ENCODE data around the gene BARHL2. TPM values are rescaled to one million over a fixed set of nuclear protein-coding genes. Genes with fewer than 3 reads are reported as not detected.

BARHL2 gene
- total RNA-seq (not detected in 2 replicates), polyA plus RNA-seq (not detected in 2 replicates), polyA minus RNA-seq (not detected in 2 replicates), Bru-seq, nascent RNA (not detected), BruChase-seq, experiment 1, labeled RNA remaining after a 6-hour chase (not detected), BruChase-seq, experiment 2, labeled RNA remaining after a 2-hour chase (not detected)
- polyA plus RNA-seq (2011; cell fraction: cytosol; rRNA removed) = not detected in 2 replicates
- not detected in 2 replicates for polyA plus RNA-seq (2011; cell fraction: nucleus; rRNA removed)
- polyA plus RNA-seq (2012) = not detected in 2 replicates
- not detected for polyA minus RNA-seq (2011; cell fraction: cytosol; rRNA and poly(A)+ RNA removed)
- polyA minus RNA-seq (2011; cell fraction: nucleus; rRNA and poly(A)+ RNA removed) = not detected in 2 replicates
- long read RNA-seq = 0 reads

- H3K4me3 ChIP-seq (replicated peaks in 1 of 3; ENCODE audit: insufficient read depth in 1 of 3, low read depth in 1 of 3, low read length in 3 of 3) = peak within 1 kb of the TSS in 2 of 3 experiments; percentile 33 to 35
These were observed at the start of gene BARHL2 for GRCh38 chr1:90716552-90717355. TSS of gene BARHL2 (minus strand) at chr1:90717302. CDS start at chr1:90717195, 107 bp downstream.

DNA sequence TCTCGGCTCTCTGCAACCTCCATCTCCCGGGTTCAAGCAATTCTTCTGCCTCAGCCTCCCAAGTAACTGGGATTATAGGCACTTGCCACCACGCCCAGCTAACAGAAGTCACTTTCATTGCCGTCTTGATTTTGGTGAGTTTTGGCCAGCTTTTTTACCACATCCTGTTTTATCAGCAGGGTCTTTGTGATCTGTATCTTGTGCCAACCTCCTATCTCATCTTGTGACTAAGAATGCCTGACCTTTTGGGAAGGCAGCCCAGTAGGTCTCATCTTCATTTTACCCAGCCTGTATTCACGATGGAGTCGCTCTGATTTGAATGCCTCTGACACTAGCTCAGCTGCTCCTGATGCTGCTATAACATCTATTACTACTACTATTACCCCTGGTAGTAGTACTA lies 46.8 kb upstream of the BARHL2 start:
- Histone ChIP-seq H3K27me3 (ENCODE audit: control insufficient read depth in 2 of 2, insufficient read depth in 2 of 2, low read length in 2 of 2) (no peaks in the 10 kb centered on the region), H3K27ac (ENCODE audit: insufficient read depth, low read depth, low read length) (no peak overlapping the region), H3K9me1 (replicated peaks; ENCODE audit: control insufficient read depth, extremely low read depth, insufficient read depth, low read length) (no peaks in the 10 kb centered on the region), H3K9me3 (replicated peaks; ENCODE audit: control insufficient read depth, insufficient read depth, low read length) (no peaks in the 10 kb centered on the region), H3K4me2 (ENCODE audit: insufficient read depth, low read length) (no peak overlapping the region), H3K79me2 (ENCODE audit: control insufficient read depth, insufficient read depth, low read length) (no peaks in the 10 kb centered on the region), H3K36me3 (ENCODE audit: control insufficient read depth in 2 of 2, extremely low read depth in 1 of 2, insufficient read depth in 2 of 2, low read length in 2 of 2) (no peaks in the 10 kb centered on the region), H4K20me1 (replicated peaks; ENCODE audit: control insufficient read depth, extremely low read depth, insufficient read depth, low read length) (no peaks in the 10 kb centered on the region), H3K9ac (replicated peaks; ENCODE audit: extremely low read depth, insufficient read depth, low read length) (no peak overlapping the region), H3K4me3 (replicated peaks in 1 of 3; ENCODE audit: insufficient read depth in 1 of 3, low read depth in 1 of 3, low read length in 3 of 3) (no peak overlapping the region), H2AFZ (ENCODE audit: low read depth, low read length) (no peak overlapping the region), H3K4me1 (ENCODE audit: control insufficient read depth, extremely low read depth, insufficient read depth, low read length) (no peaks in the 10 kb centered on the region)
- intact Hi-C loops (cut with micrococcal nuclease) (no loop called here), dilution Hi-C loops (cut with MboI; ENCODE audit: extremely low pct_ligation_motif_present, low sequenced_read_pairs) (no loop called here)
- ChIA-PET CTCF (no interaction called here), POLR2A (no interaction called here)
- TF ChIP-seq, protein P1, sequence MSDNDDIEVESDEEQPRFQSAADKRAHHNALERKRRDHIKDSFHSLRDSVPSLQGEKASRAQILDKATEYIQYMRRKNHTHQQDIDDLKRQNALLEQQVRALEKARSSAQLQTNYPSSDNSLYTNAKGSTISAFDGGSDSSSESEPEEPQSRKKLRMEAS (IDR thresholded peaks at IDR 0.05; ENCODE audit: insufficient read depth, insufficient read length) = no peak
- TF ChIP-seq FOS (IDR thresholded peaks at IDR 0.05; ENCODE audit: borderline replicate concordance, insufficient read depth, low read length) (no peak), GATA2 (IDR thresholded peaks at IDR 0.05; ENCODE audit: insufficient read depth, insufficient read length, low read depth, low read length) (no peak), MYC (IDR thresholded peaks at IDR 0.05; ENCODE audit: low read depth, low read length) (no peak), POLR2A (IDR thresholded peaks at IDR 0.05; ENCODE audit: low read depth, low read length) (no peak), CTCF (IDR thresholded peaks at IDR 0.05; ENCODE audit: extremely low read depth in 1 of 2, insufficient read depth in 1 of 2, low read depth in 1 of 2, low read length in 2 of 2) (no peak), JUN (IDR thresholded peaks at IDR 0.05; ENCODE audit: borderline replicate concordance, insufficient read depth, insufficient read length, low read depth) (no peak), EZH2 (IDR thresholded peaks at IDR 0.05; ENCODE audit: borderline replicate concordance, low read depth, low read length, severe bottlenecking) (no peak), POLR2AphosphoS5 (IDR thresholded peaks at IDR 0.05; ENCODE audit: insufficient read depth, low read depth, low read length) (no peak)
- FAIRE-seq = no peak
- DNase-seq (ENCODE audit: low read depth, low spot score) = no peak
- BruUV-seq (replicated peaks) = no TSS peak

More at GRCh38 chr1:90716552-90717355, at the start of gene BARHL2:
- ChIA-PET POLR2A (interaction anchor here (0.6 kb wide), 1 partner anchor 251 kb away, joined by 3 read pairs; no protein-coding TSS in a partner anchor), CTCF (interaction anchor here (0.9 to 1.2 kb wide), 2 partner anchors 9 to 13 kb away, joined by 3 read pairs; no protein-coding TSS in a partner anchor)
- no peak within 1 kb of the TSS for H3K27ac ChIP-seq (ENCODE audit: insufficient read depth, low read depth, low read length)
- H2AFZ ChIP-seq (ENCODE audit: low read depth, low read length) = peak within 1 kb of the TSS; percentile 53
- no peak for FAIRE-seq
- dilution Hi-C loops (cut with MboI; ENCODE audit: extremely low pct_ligation_motif_present, low sequenced_read_pairs) = no loop called here
- no peaks in the 10 kb centered on the region for H3K4me1 ChIP-seq (ENCODE audit: control insufficient read depth, extremely low read depth, insufficient read depth, low read length)
- no peak for DNase-seq (ENCODE audit: low read depth, low spot score)
- no peaks in the 10 kb centered on the region for H3K9me3 ChIP-seq (replicated peaks; ENCODE audit: control insufficient read depth, insufficient read depth, low read length)
- H3K79me2 ChIP-seq (ENCODE audit: control insufficient read depth, insufficient read depth, low read length) = no peaks in the 10 kb centered on the region
- H4K20me1 ChIP-seq (replicated peaks; ENCODE audit: control insufficient read depth, extremely low read depth, insufficient read depth, low read length) = no peaks in the 10 kb centered on the region
- peaks cover 82 to 97% of the 10 kb centered on the region in 2 experiments for H3K27me3 ChIP-seq (ENCODE audit: control insufficient read depth in 2 of 2, insufficient read depth in 2 of 2, low read length in 2 of 2)
- no peak within 1 kb of the TSS for H3K9ac ChIP-seq (replicated peaks; ENCODE audit: extremely low read depth, insufficient read depth, low read length)
- H3K36me3 ChIP-seq (ENCODE audit: control insufficient read depth in 2 of 2, extremely low read depth in 1 of 2, insufficient read depth in 2 of 2, low read length in 2 of 2) = no peaks in the 10 kb centered on the region
- no TSS peak for BruUV-seq (replicated peaks)
- intact Hi-C loops (cut with micrococcal nuclease) = no loop called here
- peak within 1 kb of the TSS; percentile 30 for H3K4me2 ChIP-seq (ENCODE audit: insufficient read depth, low read length)
- H3K9me1 ChIP-seq (replicated peaks; ENCODE audit: control insufficient read depth, extremely low read depth, insufficient read depth, low read length) = no peaks in the 10 kb centered on the region
- peak; percentile 93 for TF ChIP-seq EZH2 (IDR thresholded peaks at IDR 0.05; ENCODE audit: borderline replicate concordance, low read depth, low read length, severe bottlenecking)
- no peak for TF ChIP-seq JUN (IDR thresholded peaks at IDR 0.05; ENCODE audit: borderline replicate concordance, insufficient read depth, insufficient read length, low read depth)

All from endothelial cell of umbilical vein (primary cell).